Tibial nerve (tissue), 4 donors: ENCODE results near the gene RHCE. TPM values are rescaled to one million over a fixed set of nuclear protein-coding genes. Genes with fewer than 3 reads are reported as not detected.

Source experiments
- DNase-seq, 2 donors: peaks; one replicate each; pipeline ENCODE4 v3.0.0-alpha.2; 2019; ENCODE audit warnings: low spot score in 2 of 2
- H3K27ac ChIP-seq, 4 donors: fragments of 200-600 bp; sonication (generic) in 3 of 4; one replicate each; pipeline ENCODE4 v1.5.1; 2017 to 2019; ENCODE audit warnings: mild to moderate bottlenecking in 1 of 4
- H3K27me3 ChIP-seq, 2 donors: fragments of 200-600 bp; sonication (generic) in 1 of 2; one replicate each; pipeline versions ENCODE4 v1.5.1 to v1.6.0; 2017 to 2019
- H3K36me3 ChIP-seq, 3 donors: fragments of 200-600 bp; sonication (generic); one replicate each; pipeline ENCODE4 v1.5.1; 2018 to 2019
- H3K4me1 ChIP-seq, 4 donors: fragments of 200-600 bp; sonication (generic) in 3 of 4; one replicate each; pipeline ENCODE4 v1.5.1; 2017 to 2019
- H3K4me3 ChIP-seq, 4 donors: fragments of 200-600 bp; sonication (generic) in 3 of 4; one replicate each; pipeline ENCODE4 v1.5.1; 2017 to 2019; ENCODE audit warnings: mild to moderate bottlenecking in 1 of 4, moderate library complexity in 1 of 4
- H3K9me3 ChIP-seq, 4 donors: fragments of 200-600 bp; sonication (generic) in 3 of 4; one replicate each; pipeline ENCODE4 v1.5.1; 2017 to 2019
- EP300 ChIP-seq, 2 donors: sonication (generic); formaldehyde crosslinking; IDR thresholded peaks; one replicate each; pipeline ENCODE4 v1.6.1; 2017; ENCODE audit warnings: antibody characterized with exemption in 2 of 2, mild to moderate bottlenecking in 1 of 2
- POLR2A ChIP-seq, 2 donors: fragments of 450-650 bp; IDR thresholded peaks; one replicate each; pipeline ENCODE4 v1.6.1; 2017; ENCODE audit warnings: antibody characterized with exemption in 2 of 2, mild to moderate bottlenecking in 2 of 2, moderate library complexity in 2 of 2
- WGBS, 2 donors: methylation state at CpG; one replicate each; pipeline ENCODE4 v1.1.5; 2018; 5-methylcytosine and 5-hydroxymethylcytosine counted together
- total RNA-seq, 4 donors: library from RNA; depleted of rRNA; stranded (reverse); fragments of >200 nt; gene quantifications; one replicate each; pipeline ENCODE4 v1.1.0, GENCODE V29; 2016
- TF ChIP-seq, protein P1 (sequence below), 5 experiments: fragments of 200-600 bp in 3 of 5; fragments of 450-650 bp in 2 of 5; sonication (generic) in 3 of 5; IDR thresholded peaks; one replicate each; pipeline ENCODE4 v1.5.1; 2016 to 2019; ENCODE audit warnings: antibody characterized with exemption in 5 of 5, mild to moderate bottlenecking in 3 of 5, moderate library complexity in 2 of 5

RHCE gene
- total RNA-seq, 4 donors from 2014 or later = 0.22 TPM; not detected in 3

DNA sequence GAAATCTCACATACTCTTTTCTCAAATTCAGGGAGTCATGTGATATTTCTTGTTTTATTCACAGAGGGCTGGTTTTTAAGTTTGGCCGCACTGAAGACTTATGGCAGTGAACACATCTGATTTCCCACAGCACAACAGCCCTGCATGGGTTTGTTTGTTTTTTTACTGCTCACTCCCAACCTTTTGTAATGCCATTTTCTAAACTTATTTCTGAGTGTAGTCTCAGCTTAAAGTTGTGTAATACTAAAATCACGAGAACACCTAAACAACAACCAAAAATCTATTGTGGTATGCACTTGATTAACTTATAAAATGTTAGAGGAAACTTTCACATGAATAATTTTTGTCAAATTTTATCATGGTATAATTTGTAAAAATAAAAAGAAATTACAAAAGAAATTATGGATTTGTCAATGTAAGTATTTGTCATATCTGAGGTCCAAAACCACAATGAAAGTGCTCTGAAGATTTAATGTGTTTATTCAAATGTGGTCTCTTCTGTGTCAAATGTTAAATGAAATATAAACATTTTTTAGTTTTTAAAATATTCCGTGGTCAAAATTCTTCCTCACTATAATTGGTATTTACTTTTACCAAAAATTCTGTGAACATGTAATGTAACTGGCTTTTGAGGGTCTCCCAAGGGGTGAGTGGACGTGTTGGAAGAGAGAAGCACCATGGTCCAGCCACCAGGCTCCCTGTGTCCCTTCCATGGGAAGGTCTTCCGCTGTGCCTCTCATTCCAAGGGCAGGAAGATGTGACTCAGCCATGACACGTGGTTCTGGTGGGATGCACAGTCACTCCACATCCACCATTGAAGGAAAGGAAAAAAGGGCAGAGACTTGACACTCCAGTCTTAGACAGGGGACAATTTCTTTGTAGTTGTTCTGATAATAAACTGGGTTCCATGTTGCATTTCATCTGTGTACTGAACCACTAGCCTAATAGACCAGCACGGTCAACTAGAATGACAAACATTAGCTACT, 59.7 kb downstream of the RHCE start:
- Histone ChIP-seq H3K36me3 (peaks cover 0 to 53% (median 3%) of the 10 kb centered on the region in 3 donors), H3K4me3 (no peak overlapping the region), H3K4me1 (no peaks in the 10 kb centered on the region), H3K9me3 (no peaks in the 10 kb centered on the region), H3K27me3 (no peaks in the 10 kb centered on the region), H3K27ac (no peak overlapping the region)
- 80 to 83% methylated on average over 7 of the region's 7 CpGs for WGBS, 2 donors
- TF ChIP-seq POLR2A (IDR thresholded peaks at IDR 0.05) (no peak), EP300 (IDR thresholded peaks at IDR 0.05) (no peak)
- TF ChIP-seq, protein P1, sequence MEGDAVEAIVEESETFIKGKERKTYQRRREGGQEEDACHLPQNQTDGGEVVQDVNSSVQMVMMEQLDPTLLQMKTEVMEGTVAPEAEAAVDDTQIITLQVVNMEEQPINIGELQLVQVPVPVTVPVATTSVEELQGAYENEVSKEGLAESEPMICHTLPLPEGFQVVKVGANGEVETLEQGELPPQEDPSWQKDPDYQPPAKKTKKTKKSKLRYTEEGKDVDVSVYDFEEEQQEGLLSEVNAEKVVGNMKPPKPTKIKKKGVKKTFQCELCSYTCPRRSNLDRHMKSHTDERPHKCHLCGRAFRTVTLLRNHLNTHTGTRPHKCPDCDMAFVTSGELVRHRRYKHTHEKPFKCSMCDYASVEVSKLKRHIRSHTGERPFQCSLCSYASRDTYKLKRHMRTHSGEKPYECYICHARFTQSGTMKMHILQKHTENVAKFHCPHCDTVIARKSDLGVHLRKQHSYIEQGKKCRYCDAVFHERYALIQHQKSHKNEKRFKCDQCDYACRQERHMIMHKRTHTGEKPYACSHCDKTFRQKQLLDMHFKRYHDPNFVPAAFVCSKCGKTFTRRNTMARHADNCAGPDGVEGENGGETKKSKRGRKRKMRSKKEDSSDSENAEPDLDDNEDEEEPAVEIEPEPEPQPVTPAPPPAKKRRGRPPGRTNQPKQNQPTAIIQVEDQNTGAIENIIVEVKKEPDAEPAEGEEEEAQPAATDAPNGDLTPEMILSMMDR (IDR thresholded peaks at IDR 0.05) = no peak
- no peak for DNase-seq

DNA sequence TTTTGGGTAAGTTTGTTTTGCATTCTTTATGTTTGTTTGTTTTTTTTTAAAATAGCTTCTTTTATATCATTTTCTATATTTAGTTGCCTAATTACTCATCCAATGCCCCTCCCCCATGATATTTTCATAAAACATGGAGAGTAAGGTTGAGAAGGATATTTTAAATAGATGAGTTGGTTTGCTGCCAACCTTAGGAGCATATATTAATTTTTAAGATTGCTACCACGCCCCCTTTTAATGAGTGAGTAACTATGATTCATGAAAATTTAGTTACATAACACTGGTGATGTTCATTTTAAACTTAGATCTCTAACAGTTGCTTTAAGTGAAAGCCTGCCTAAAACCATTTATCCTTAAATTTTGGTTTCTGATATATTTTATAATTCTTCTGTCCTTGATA, 63.8 kb downstream of the RHCE start:
- WGBS, 2 donors = 94 to 100% methylated on average over 1 of the region's 1 CpG
- no peak overlapping the region for H3K27ac ChIP-seq
- DNase-seq = no peak

DNA sequence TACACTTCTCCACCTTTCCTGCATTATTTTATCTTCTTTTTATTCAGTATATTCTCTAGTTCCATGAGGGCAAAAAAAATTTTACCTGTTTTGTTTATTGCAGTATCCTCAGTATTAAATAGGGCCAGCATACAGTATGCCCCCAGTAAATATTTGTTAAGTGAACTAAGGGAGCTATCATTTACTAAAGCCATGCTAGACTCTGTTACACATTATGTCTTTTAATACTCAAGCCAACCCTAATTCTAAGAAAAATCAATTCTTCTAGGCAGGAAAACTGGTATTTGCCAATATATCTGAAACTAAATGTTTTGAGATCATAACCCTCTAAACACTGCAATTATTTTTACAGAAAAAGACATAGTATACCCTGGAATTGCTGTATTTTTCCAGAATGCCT, 64.2 kb downstream of the RHCE start:
- H3K36me3 ChIP-seq = peaks cover 0 to 82% (median 3%) of the 10 kb centered on the region in 3 donors
- TF ChIP-seq EP300 (IDR thresholded peaks at IDR 0.05) (no peak), POLR2A (IDR thresholded peaks at IDR 0.05) (no peak)
- TF ChIP-seq, protein P1 (IDR thresholded peaks at IDR 0.05) = no peak
- H3K27ac ChIP-seq = no peak overlapping the region
- DNase-seq = no peak
- H3K9me3 ChIP-seq = no peaks in the 10 kb centered on the region
- H3K4me3 ChIP-seq = no peak overlapping the region
- H3K27me3 ChIP-seq = no peaks in the 10 kb centered on the region
- H3K4me1 ChIP-seq = no peaks in the 10 kb centered on the region

More for the DNA sequence above, 63.8 kb downstream of the RHCE start:
- TF ChIP-seq POLR2A (IDR thresholded peaks at IDR 0.05) (no peak), EP300 (IDR thresholded peaks at IDR 0.05) (no peak)
- TF ChIP-seq, protein P1 (IDR thresholded peaks at IDR 0.05) = no peak
- Histone ChIP-seq H3K4me1 (no peaks in the 10 kb centered on the region), H3K27me3 (no peaks in the 10 kb centered on the region), H3K4me3 (no peak overlapping the region), H3K9me3 (no peaks in the 10 kb centered on the region), H3K36me3 (peaks cover 0 to 84% (median 3%) of the 10 kb centered on the region in 3 donors)

DNA sequence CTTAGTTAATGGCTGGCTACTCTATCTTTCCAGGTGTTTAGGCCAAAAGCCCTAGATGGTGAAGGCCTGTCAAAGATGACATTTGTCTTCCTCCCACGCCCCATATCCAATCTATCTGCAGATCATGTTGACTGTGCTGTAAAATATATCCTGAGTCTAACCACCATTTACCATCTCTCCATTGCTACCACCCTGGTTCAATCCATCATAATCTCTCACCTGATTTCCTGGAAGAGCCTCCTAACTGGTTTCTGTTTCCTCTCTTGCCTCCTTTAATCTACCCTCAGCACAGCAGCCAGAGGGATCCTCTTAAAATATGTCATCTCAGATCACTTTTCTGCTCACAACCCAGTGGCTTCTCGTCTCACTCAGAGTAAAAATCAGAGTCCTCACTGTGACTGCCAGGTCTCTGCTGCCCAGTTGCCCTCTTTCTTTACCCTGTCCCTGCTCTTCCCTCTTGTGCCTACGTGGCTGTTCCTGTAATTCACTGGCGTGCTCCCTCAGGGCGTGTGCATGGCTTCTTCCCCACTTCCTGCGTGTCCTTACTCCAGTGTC, 64.7 kb downstream of the RHCE start:
- Histone ChIP-seq H3K4me3 (no peak overlapping the region), H3K27me3 (no peaks in the 10 kb centered on the region), H3K4me1 (no peaks in the 10 kb centered on the region), H3K27ac (no peak overlapping the region), H3K36me3 (peaks cover 0 to 82% (median 3%) of the 10 kb centered on the region in 3 donors), H3K9me3 (no peaks in the 10 kb centered on the region)
- 75 to 78% methylated on average over 6 of the region's 6 CpGs for WGBS, 2 donors
- DNase-seq = no peak
- TF ChIP-seq, protein P1 (IDR thresholded peaks at IDR 0.05) = no peak
- TF ChIP-seq POLR2A (IDR thresholded peaks at IDR 0.05) (no peak), EP300 (IDR thresholded peaks at IDR 0.05) (no peak)

DNA sequence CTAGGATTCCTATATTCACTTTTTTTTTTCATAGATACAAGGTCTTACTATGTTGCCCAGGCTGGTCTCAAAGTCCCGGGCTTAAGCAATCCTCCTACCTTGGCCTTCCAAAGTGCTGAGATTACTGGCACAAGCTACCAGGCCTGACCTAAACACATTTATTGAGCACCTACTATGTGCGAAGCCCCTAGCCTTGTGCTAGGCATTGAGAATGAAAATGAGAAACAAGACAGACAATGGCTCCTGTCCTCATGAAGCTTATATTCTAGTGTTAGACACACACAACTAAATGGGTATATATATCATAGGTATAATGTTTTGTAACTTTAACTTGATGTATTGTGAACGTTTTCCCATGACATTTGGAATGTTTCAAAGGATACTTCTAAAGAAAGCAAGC, 71.0 kb downstream of the RHCE start:
- no peak for TF ChIP-seq EP300 (IDR thresholded peaks at IDR 0.05)
- H3K9me3 ChIP-seq = no peaks in the 10 kb centered on the region
- H3K4me1 ChIP-seq = no peaks in the 10 kb centered on the region
- peaks cover 0 to 89% (median 2%) of the 10 kb centered on the region in 3 donors for H3K36me3 ChIP-seq
- WGBS, 2 donors = 93 to 96% methylated on average over 3 of the region's 3 CpGs
- H3K27me3 ChIP-seq = no peaks in the 10 kb centered on the region
- DNase-seq = no peak
- no peak overlapping the region for H3K27ac ChIP-seq
- no peak overlapping the region for H3K4me3 ChIP-seq
